Stimulated activated CD4-positive, alpha-beta T cell treated with anti-CD3 and anti-CD28 coated beads, Interleukin-2, amount 100 ng/mL, for 24 hours (primary cell): Measurements from ENCODE around the gene MALRD1.

Experiments
- DNase-seq, 2 donors: peaks; one replicate each; pipeline ENCODE4 v3.0.0-alpha.2; 2020

Gene MALRD1

GRCh38 chr10:19048489-19048888 is at the start of gene MALRD1:
Gene MALRD1 (plus strand): TSS chr10:19048801. CDS start chr10:19048939, 138 bp downstream.
- DNase-seq, result no peak

- DNase-seq, result no peak
Measured at GRCh38 chr10:19003341-19003740, 45.3 kb upstream of the MALRD1 start.

- DNase-seq, result no peak
Measured at GRCh38 chr10:19012111-19012510, 36.5 kb upstream of the MALRD1 start.

- no peak for DNase-seq
Measured at GRCh38 chr10:19014034-19014433, 34.6 kb upstream of the MALRD1 start.

- DNase-seq, result no peak
Measured at GRCh38 chr10:19014498-19014897, 34.1 kb upstream of the MALRD1 start.

GRCh38 chr10:19017116-19017890 is 31.3 kb upstream of the MALRD1 start:
- no peak for DNase-seq

GRCh38 chr10:19021162-19021561 is 27.4 kb upstream of the MALRD1 start:
- DNase-seq, result no peak

- DNase-seq, result no peak
Measured at GRCh38 chr10:19024611-19025010, 24.0 kb upstream of the MALRD1 start.

GRCh38 chr10:19031763-19032162 is 16.8 kb upstream of the MALRD1 start:
- no peak for DNase-seq

GRCh38 chr10:19033741-19034140 is 14.9 kb upstream of the MALRD1 start:
- no peak for DNase-seq

GRCh38 chr10:19041171-19041570 is 7.4 kb upstream of the MALRD1 start:
- no peak for DNase-seq

- no peak for DNase-seq
Measured at GRCh38 chr10:19043431-19043830, 5.2 kb upstream of the MALRD1 start.

GRCh38 chr10:19046679-19047078 is 1.9 kb upstream of the MALRD1 start:
- DNase-seq, result no peak

GRCh38 chr10:19048891-19049290 is 290 bp downstream of the MALRD1 start:
- DNase-seq, result no peak

GRCh38 chr10:19049567-19049966 is 966 bp downstream of the MALRD1 start:
- DNase-seq, result no peak

GRCh38 chr10:19054289-19054835 is 5.8 kb downstream of the MALRD1 start:
- DNase-seq, result no peak

GRCh38 chr10:19058046-19058445 is 9.4 kb downstream of the MALRD1 start:
- DNase-seq, result no peak

- DNase-seq, result no peak
Measured at GRCh38 chr10:19063986-19064385, 15.4 kb downstream of the MALRD1 start.

GRCh38 chr10:19071946-19072345 is 23.3 kb downstream of the MALRD1 start:
- DNase-seq, result no peak

GRCh38 chr10:19077276-19077675 is 28.7 kb downstream of the MALRD1 start:
- DNase-seq, result no peak

GRCh38 chr10:19096501-19097073 is 48.0 kb downstream of the MALRD1 start:
- DNase-seq, result no peak

- DNase-seq, result no peak
Measured at GRCh38 chr10:19097151-19097550, 48.5 kb downstream of the MALRD1 start.

- DNase-seq, result no peak
Measured at GRCh38 chr10:19098803-19099202, 50.2 kb downstream of the MALRD1 start.

- DNase-seq, result no peak
Measured at GRCh38 chr10:19107406-19107805, 58.8 kb downstream of the MALRD1 start.
